HG02870 (cell line): ENCODE data around the gene TMPRSS11A.

Source experiments
- ATAC-seq: cut with Tn5 transposase; IDR thresholded peaks from one replicate; pipeline ENCODE4 v1.9.1; 2021; ENCODE audit warnings: mild to moderate bottlenecking, moderate library complexity; ENCODE audit not compliant: unreplicated experiment

Gene TMPRSS11A

DNA sequence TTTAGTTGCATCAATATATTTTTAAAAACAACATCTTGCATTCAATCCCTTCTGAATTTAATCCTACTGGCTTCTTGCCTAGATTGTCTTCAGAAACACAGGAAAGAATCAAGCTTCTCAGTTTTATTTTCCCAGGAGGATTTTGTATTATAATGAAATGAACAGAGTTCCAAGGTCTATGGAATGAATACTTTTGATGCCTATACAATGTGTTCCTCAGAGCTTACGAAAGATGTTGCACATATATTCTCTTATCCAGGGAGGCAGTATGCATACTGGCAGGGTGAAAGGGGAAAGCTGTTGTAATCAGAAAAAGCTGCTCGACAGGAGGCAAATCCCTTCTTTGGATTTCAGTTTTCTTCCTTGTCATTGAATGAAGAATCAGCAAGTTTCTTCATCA, 88.3 kb downstream of the TMPRSS11A start:
- no peak for ATAC-seq

- no peak for ATAC-seq
Measured at GRCh38 chr4:67873116-67873515, 90.2 kb downstream of the TMPRSS11A start.

DNA sequence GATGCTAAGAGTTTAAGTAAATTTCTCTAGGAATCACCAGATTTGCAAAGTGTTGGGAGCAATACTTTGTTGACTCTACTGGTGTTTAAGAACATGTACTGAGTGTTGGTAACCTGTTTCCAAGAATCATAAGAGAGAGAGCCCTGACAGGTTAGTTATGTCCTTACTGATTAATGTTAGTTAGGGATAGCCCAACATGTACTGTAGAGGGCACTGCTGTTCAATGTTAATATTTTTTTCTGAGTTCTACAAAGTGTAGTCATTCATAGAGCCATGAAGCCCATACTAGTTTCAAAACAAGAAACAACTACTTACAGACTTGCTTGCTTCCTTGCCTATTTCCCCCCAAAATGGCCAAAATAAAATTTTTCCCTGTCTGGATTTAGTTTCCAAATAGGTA, 91.4 kb downstream of the TMPRSS11A start:
- ATAC-seq, result peak; percentile 96

GRCh38 chr4:67869580-67870190, 93.6 kb downstream of the TMPRSS11A start:
- no peak for ATAC-seq

- no peak for ATAC-seq
Measured at GRCh38 chr4:67861513-67861912, 101.8 kb downstream of the TMPRSS11A start.
